ENCODE results near the gene OR7G2. TPM values are rescaled to one million over a fixed set of nuclear protein-coding genes. Genes with fewer than 3 reads are reported as not detected.
"Not testable (repeated sequence)": the region's sequence is repeated elsewhere in the genome, so short reads cannot be mapped to it uniquely, and the experiment has no call there.

The OR7G2 gene
- total RNA-seq, 1 donor from 2014 or later = not detected

DNA sequence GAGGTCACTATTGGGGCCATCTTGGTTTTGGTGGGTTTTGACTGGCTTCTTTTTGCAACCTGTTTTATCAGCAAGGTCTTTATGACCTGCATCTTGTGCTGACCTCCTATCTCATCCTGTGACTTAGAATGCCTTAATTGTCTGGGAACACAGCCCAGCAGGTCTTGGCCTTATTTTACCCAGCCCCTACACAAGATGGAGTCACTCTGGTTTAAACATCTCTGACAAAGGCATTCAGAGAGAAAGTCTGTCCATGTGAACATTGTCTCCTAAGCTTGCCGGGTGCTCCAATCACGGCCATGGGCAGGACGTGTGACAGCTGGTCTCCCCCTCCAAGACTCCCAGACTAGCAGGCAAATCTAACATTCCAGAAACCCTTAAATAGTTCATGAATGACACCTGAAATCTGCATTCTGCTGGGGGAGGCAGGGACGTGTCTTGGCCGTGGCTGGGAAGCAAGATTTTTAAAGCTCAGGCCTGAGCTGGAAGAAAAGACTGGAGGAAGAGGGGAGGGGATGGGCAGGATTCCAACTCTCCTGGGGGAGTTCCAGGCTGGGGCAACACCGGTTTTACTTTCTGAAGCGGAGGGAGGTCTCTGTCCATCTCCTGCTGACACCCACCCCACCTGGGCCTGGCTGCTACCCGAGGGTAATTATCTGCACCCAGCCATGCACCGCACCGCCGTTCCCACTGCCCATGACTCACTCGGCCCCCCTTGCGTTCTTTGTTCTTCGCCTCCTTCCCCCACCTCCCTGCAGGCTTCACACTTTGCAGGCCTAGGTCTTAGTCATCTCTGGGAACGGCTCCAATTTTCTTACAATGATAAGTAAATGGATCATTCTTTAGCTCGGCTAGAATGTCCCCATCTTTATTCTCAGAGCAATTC lies 32.0 kb downstream of the OR7G2 start:
- Histone ChIP-seq H3K9ac (ENCODE audit: low read length) (peak overlapping the region; percentile 50), H3K9me3 (ENCODE audit: insufficient read depth, low read depth, low read length) (no peaks in the 10 kb centered on the region), H4K20me1 (ENCODE audit: insufficient read depth, low read length) (no peaks in the 10 kb centered on the region), H3K4me2 (ENCODE audit: low read length) (peak overlapping the region; percentile 72), H2AFZ (ENCODE audit: low read depth, low read length) (peak overlapping the region; percentile 51), H3K27me3 (ENCODE audit: insufficient read depth, low read length) (no peaks in the 10 kb centered on the region), H3K36me3 (ENCODE audit: insufficient read depth, low read length) (no peaks in the 10 kb centered on the region), H3K4me1 (ENCODE audit: insufficient read depth, low read length) (peaks cover 6% of the 10 kb centered on the region), H3K27ac (ENCODE audit: low read depth, low read length) (peak overlapping the region; percentile 57), H3K4me3 (ENCODE audit: insufficient read depth, low read depth, low read length) (no peak overlapping the region), H3K79me2 (ENCODE audit: insufficient read depth, low read length) (no peaks in the 10 kb centered on the region)
- FAIRE-seq (peak; percentile 29), DNase-seq (ENCODE audit: low read depth) (peak; percentile 99)
- H3K36me3 Mint-ChIP-seq (ENCODE audit: low read depth, unreplicated experiment) = no peaks in the 10 kb centered on the region
- H3K27ac Mint-ChIP-seq (ENCODE audit: unreplicated experiment) = no peak overlapping the region
- no peak overlapping the region for H3K4me3 Mint-ChIP-seq (ENCODE audit: unreplicated experiment)
- H3K9me3 Mint-ChIP-seq (ENCODE audit: unreplicated experiment) = peaks cover 9% of the 10 kb centered on the region
- no peaks in the 10 kb centered on the region for H3K27me3 Mint-ChIP-seq (ENCODE audit: low read depth, unreplicated experiment)
- TF ChIP-seq EZH2 (IDR thresholded peaks at IDR 0.05; ENCODE audit: insufficient read depth, low read length) = no peak
- TF ChIP-seq, protein P1, sequence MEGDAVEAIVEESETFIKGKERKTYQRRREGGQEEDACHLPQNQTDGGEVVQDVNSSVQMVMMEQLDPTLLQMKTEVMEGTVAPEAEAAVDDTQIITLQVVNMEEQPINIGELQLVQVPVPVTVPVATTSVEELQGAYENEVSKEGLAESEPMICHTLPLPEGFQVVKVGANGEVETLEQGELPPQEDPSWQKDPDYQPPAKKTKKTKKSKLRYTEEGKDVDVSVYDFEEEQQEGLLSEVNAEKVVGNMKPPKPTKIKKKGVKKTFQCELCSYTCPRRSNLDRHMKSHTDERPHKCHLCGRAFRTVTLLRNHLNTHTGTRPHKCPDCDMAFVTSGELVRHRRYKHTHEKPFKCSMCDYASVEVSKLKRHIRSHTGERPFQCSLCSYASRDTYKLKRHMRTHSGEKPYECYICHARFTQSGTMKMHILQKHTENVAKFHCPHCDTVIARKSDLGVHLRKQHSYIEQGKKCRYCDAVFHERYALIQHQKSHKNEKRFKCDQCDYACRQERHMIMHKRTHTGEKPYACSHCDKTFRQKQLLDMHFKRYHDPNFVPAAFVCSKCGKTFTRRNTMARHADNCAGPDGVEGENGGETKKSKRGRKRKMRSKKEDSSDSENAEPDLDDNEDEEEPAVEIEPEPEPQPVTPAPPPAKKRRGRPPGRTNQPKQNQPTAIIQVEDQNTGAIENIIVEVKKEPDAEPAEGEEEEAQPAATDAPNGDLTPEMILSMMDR (IDR thresholded peaks at IDR 0.05; ENCODE audit: insufficient read depth, low read depth, low read length) = no peak
- no peaks in the 10 kb centered on the region for H3K4me1 Mint-ChIP-seq (ENCODE audit: low read depth, unreplicated experiment)

DNA sequence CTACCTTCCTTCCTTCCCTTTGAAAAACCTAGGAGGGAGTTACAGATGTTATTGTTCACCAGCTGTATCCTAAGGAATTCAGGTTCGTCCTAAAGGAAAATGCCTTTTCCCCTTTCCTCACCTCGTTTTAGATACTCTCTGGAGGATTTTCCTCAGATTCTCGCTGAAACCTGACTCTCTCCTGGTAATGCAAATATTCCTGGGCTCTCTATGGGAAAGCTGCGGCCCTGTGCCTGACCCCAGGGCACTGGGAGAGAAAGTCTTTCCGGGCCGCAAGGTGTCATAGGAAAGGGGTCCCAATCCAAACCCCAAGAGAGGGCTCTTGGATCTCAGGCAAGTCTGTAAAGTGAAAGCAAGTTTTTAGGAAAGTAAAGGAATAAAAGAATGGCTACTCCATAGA lies 33.5 kb downstream of the OR7G2 start:
- no peaks in the 10 kb centered on the region for H3K36me3 ChIP-seq (ENCODE audit: insufficient read depth, low read length)
- H3K4me1 ChIP-seq (ENCODE audit: insufficient read depth, low read length) = peaks cover 6% of the 10 kb centered on the region
- H3K9me3 Mint-ChIP-seq (ENCODE audit: unreplicated experiment) = peaks cover 9% of the 10 kb centered on the region
- no peak overlapping the region for H3K4me3 ChIP-seq (ENCODE audit: insufficient read depth, low read depth, low read length)
- H3K27me3 Mint-ChIP-seq (ENCODE audit: low read depth, unreplicated experiment) = no peaks in the 10 kb centered on the region
- H3K27ac Mint-ChIP-seq (ENCODE audit: unreplicated experiment) = no peak overlapping the region
- H3K9ac ChIP-seq (ENCODE audit: low read length) = no peak overlapping the region
- no peaks in the 10 kb centered on the region for H3K9me3 ChIP-seq (ENCODE audit: insufficient read depth, low read depth, low read length)
- TF ChIP-seq, protein P1 (IDR thresholded peaks at IDR 0.05; ENCODE audit: insufficient read depth, low read depth, low read length) = no peak
- TF ChIP-seq EZH2 (IDR thresholded peaks at IDR 0.05; ENCODE audit: insufficient read depth, low read length) = no peak
- no peak overlapping the region for H3K4me2 ChIP-seq (ENCODE audit: low read length)
- FAIRE-seq (no peak), DNase-seq (ENCODE audit: low read depth) (no peak)
- H2AFZ ChIP-seq (ENCODE audit: low read depth, low read length) = no peak overlapping the region
- no peaks in the 10 kb centered on the region for H3K79me2 ChIP-seq (ENCODE audit: insufficient read depth, low read length)
- H3K27ac ChIP-seq (ENCODE audit: low read depth, low read length) = no peak overlapping the region
- H3K4me1 Mint-ChIP-seq (ENCODE audit: low read depth, unreplicated experiment) = no peaks in the 10 kb centered on the region
- H3K36me3 Mint-ChIP-seq (ENCODE audit: low read depth, unreplicated experiment) = no peaks in the 10 kb centered on the region
- H3K4me3 Mint-ChIP-seq (ENCODE audit: unreplicated experiment) = no peak overlapping the region
- no peaks in the 10 kb centered on the region for H4K20me1 ChIP-seq (ENCODE audit: insufficient read depth, low read length)
- no peaks in the 10 kb centered on the region for H3K27me3 ChIP-seq (ENCODE audit: insufficient read depth, low read length)

DNA sequence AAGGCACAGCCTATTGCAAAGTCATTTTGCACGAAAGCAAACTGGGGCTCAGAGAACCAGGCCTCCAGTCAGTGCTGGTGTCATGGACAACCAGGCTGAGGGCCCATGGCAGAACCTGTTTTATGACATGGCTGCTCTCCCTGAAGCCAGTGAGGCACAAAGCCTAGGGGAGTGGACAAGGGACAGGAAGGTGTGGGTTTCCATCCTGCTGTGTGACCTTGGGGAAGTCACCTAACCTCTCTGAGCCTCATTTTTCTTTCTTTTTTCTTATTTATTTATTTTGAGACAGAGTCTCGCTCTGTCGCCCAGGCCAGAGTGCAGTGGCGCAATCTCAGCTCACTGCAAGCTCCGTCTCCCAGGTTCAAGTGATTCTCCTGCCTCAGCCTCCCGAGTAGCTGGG lies 35.6 kb downstream of the OR7G2 start:
- H3K9me3 Mint-ChIP-seq (ENCODE audit: unreplicated experiment); H3K27ac Mint-ChIP-seq (ENCODE audit: unreplicated experiment); H3K9me3 ChIP-seq (ENCODE audit: insufficient read depth, low read depth, low read length): not testable (repeated sequence)

More for the DNA sequence above, 35.6 kb downstream of the OR7G2 start:
- H3K4me1 ChIP-seq (ENCODE audit: insufficient read depth, low read length); DNase-seq (ENCODE audit: low read depth); H3K36me3 Mint-ChIP-seq (ENCODE audit: low read depth, unreplicated experiment); FAIRE-seq; H4K20me1 ChIP-seq (ENCODE audit: insufficient read depth, low read length); H3K27me3 ChIP-seq (ENCODE audit: insufficient read depth, low read length); H2AFZ ChIP-seq (ENCODE audit: low read depth, low read length); H3K4me3 ChIP-seq (ENCODE audit: insufficient read depth, low read depth, low read length); H3K4me3 Mint-ChIP-seq (ENCODE audit: unreplicated experiment); H3K27me3 Mint-ChIP-seq (ENCODE audit: low read depth, unreplicated experiment); H3K79me2 ChIP-seq (ENCODE audit: insufficient read depth, low read length); H3K9ac ChIP-seq (ENCODE audit: low read length); H3K27ac ChIP-seq (ENCODE audit: low read depth, low read length); H3K4me2 ChIP-seq (ENCODE audit: low read length); H3K36me3 ChIP-seq (ENCODE audit: insufficient read depth, low read length); H3K4me1 Mint-ChIP-seq (ENCODE audit: low read depth, unreplicated experiment): not testable (repeated sequence)

Data from astrocyte (in vitro differentiated cells and primary cell).